Naive thymus-derived CD8-positive, alpha-beta T cell (primary cell): ENCODE results near the gene PFN3. TPM values are rescaled to one million over a fixed set of nuclear protein-coding genes. Genes with fewer than 3 reads are reported as not detected.
"Not testable (repeated sequence)": the region's sequence is repeated elsewhere in the genome, so short reads cannot be mapped to it uniquely, and the experiment has no call there.

ENCODE experiments used
- ATAC-seq, 2 donors: fragments of 150-1000 bp; cut with Tn5 transposase in 1 of 2; sonication (Bioruptor Pico), chemical (Tn5 transposase) in 1 of 2; 1 replicate in 1 of 2; 2 replicates in 1 of 2; pipeline ENCODE4 v1.10.0; 2021; ENCODE audit warnings: mild to moderate bottlenecking in 2 of 2, moderate library complexity in 2 of 2
- POLR2A ChIA-PET: fragments of 350-600 bp; sonication (Branson Sonifier 250); formaldehyde crosslinking; loops from one replicate; lab custom pipeline; 2021; ENCODE audit warnings: antibody characterized with exemption; lab: Charles Lee
- DNase-seq, 10 donors: peaks; one replicate each; pipeline versions ENCODE4 v3.0.0 to v3.0.0-alpha.2; 2020 to 2022
- H3K27ac Mint-ChIP-seq, 10 donors: one replicate each; pipeline ENCODE4 v1.8.0; 2020 to 2022; ENCODE audit warnings: mild to moderate bottlenecking in 10 of 10, mixed read lengths in 10 of 10, moderate library complexity in 4 of 10, inconsistent platforms in 1 of 10
- H3K27me3 Mint-ChIP-seq, 5 donors: one replicate each; pipeline ENCODE4 v1.8.0; 2021 to 2022; ENCODE audit warnings: mixed read lengths in 5 of 5
- H3K36me3 Mint-ChIP-seq, 3 donors: one replicate each; pipeline ENCODE4 v1.8.0; 2020 to 2022; ENCODE audit warnings: mixed read lengths in 3 of 3, mild to moderate bottlenecking in 2 of 3, inconsistent platforms in 1 of 3
- H3K4me1 Mint-ChIP-seq, 4 donors: one replicate each; pipeline ENCODE4 v1.8.0; 2021 to 2022; ENCODE audit warnings: mixed read lengths in 4 of 4
- H3K4me3 Mint-ChIP-seq, 10 donors: one replicate each; pipeline ENCODE4 v1.8.0; 2020 to 2022; ENCODE audit warnings: mild to moderate bottlenecking in 10 of 10, mixed read lengths in 10 of 10, moderate library complexity in 6 of 10, inconsistent platforms in 1 of 10
- H3K9me3 Mint-ChIP-seq, 9 donors: one replicate each; pipeline ENCODE4 v1.8.0; 2020 to 2022; ENCODE audit warnings: mixed read lengths in 9 of 9, mild to moderate bottlenecking in 3 of 9, inconsistent platforms in 1 of 9, moderate library complexity in 1 of 9
- polyA plus RNA-seq, 3 donors: library from polyadenylated mRNA; unstranded; fragments of 300-500 nt; fragmentation: Illumina TruSeq; gene quantifications; one replicate each; pipeline ENCODE4 v1.2.3, GENCODE V29; 2021
- total RNA-seq, 8 experiments: library from RNA in 2 of 8; stranded (reverse) in 2 of 8; gene quantifications; one replicate each; pipeline ENCODE4 v1.2.3 and lab custom pipeline; 2021 to 2026

PFN3 gene
- total and polyA plus RNA-seq, 5 experiments from 2014 or later, result not detected

DNA sequence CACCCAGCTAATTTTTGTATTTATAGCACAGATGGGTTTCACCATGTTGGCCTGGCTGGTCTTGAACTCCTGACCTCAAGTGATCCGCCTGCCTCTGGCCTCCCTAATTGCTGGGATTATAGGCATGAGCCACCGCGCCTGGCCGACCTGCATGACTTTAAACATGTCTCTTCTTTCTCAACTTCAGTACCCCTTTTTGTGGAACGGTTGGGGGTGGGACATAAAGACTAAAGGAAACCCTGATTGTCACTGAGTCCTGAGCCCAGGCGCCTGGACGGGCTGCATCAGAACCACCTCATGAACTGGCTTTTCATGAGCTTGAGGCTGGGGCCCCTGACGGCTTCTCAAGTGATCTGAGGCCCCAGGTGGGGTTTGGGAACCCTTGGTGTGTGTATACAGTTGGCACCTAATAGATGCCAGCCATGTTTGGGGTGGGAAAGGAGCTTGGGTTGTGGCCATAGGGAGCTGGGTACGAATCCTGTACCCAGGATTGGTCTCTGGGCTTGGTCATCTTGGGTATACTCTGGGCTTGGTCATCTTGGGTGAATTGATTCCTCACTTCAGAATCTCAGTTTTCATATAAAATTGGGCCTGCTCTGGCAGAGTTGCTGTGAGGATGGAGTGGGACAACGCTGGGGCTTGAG, 28.2 kb upstream of the PFN3 start:
- H3K36me3 Mint-ChIP-seq, result peaks cover 0 to 31% (median 7%) of the 10 kb centered on the region in 3 donors
- POLR2A ChIA-PET, result interaction anchor here (0.9 to 34.6 kb wide), 10 partner anchors 13 to 296 kb away, joined by 3 to 1530 read pairs (median 6); partner anchors contain the start of genes F12, NSD1 and PRR7
- H3K4me1 Mint-ChIP-seq, result peaks cover 31 to 82% (median 69%) of the 10 kb centered on the region in 4 donors
- DNase-seq, result no peak
- no peaks in the 10 kb centered on the region for H3K27me3 Mint-ChIP-seq
- H3K27ac Mint-ChIP-seq, result peak overlapping the region; percentile 90 to 97 (median 94)
- no peaks in the 10 kb centered on the region for H3K9me3 Mint-ChIP-seq
- ATAC-seq, result no peak
- peak overlapping the region; percentile 82 to 97 (median 92) for H3K4me3 Mint-ChIP-seq

DNA sequence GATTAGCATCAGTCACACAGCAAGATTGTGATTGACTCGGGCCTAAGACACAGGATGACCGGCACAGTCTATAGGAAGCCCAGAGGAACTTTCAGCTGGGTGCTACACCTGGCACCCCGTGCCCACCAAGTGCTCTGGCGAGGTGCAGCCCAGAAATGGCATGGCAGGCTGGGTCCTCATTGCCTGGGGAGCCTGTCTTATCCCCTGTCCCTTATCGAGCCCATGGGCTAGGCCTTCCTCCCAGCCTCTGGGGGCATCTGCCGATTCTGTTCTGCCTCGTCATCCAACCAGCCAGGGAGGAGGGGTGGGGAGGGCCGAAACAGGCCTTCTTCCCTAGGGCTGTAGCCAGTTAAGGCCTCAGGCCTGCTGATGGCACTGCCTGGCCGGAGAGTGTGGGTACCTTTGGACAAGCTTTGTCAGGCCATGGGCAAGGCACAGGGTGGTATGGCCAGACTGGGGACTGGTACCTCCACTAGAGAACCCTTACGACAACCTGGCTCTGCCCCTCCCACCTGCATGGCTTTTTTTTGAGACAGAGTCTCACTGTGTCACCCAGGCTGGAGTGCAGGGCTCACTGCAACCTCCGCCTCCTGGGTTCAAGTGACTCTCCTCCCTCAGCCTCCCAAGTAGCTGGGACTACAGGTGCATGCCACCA, 27.6 kb upstream of the PFN3 start:
- H3K4me1 Mint-ChIP-seq, result peaks cover 30 to 75% (median 63%) of the 10 kb centered on the region in 4 donors
- peak overlapping the region; percentile 90 to 97 (median 94) for H3K27ac Mint-ChIP-seq
- peak overlapping the region; percentile 82 to 97 (median 92) for H3K4me3 Mint-ChIP-seq
- H3K27me3 Mint-ChIP-seq, result no peaks in the 10 kb centered on the region
- POLR2A ChIA-PET, result interaction anchor here (0.5 to 34.6 kb wide), 12 partner anchors 12 to 1909 kb away, joined by 3 to 1530 read pairs (median 5); partner anchors contain the start of genes F12 and PRR7
- no peak for DNase-seq
- H3K9me3 Mint-ChIP-seq, result no peaks in the 10 kb centered on the region
- ATAC-seq, result no peak
- peaks cover 0 to 25% (median 5%) of the 10 kb centered on the region in 3 donors for H3K36me3 Mint-ChIP-seq

DNA sequence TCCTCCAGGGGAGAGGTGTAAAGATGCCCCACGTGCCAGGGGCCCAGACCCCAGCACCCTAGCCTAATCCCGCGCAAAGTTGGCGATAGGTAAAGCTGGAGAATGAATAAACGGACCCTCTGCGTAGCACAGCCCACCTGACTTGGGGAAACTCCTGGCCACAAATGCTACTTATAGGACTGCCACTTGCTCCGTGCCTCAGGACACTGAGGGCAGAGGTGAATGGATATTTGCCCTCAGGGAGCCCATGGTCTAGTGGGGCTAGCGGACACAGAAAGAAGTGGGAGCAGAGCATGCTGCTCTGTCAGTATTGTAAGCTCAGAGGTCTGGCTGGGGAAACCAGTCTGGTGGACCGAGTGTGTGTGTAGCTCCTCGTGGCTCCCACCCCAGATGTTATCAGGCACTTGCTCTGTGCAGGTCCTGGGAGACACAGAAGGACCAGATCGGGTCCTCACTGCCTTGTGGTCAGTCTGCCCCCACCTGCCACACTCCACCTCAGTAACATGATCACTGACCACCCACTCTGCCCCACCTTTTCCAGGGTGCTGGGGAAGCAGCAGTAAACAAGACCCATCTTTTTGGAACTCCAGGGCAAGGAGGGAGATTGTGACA, 26.9 kb upstream of the PFN3 start:
- H3K27me3 Mint-ChIP-seq, result no peaks in the 10 kb centered on the region
- H3K9me3 Mint-ChIP-seq, result no peaks in the 10 kb centered on the region
- peak overlapping the region; percentile 90 to 97 (median 94) for H3K27ac Mint-ChIP-seq
- peak overlapping the region; percentile 82 to 97 (median 92) for H3K4me3 Mint-ChIP-seq
- H3K36me3 Mint-ChIP-seq, result peaks cover 0 to 24% (median 5%) of the 10 kb centered on the region in 3 donors
- no peak for ATAC-seq
- peaks cover 30 to 72% (median 61%) of the 10 kb centered on the region in 4 donors for H3K4me1 Mint-ChIP-seq
- no peak for DNase-seq
- POLR2A ChIA-PET, result interaction anchor here (0.5 to 34.6 kb wide), 14 partner anchors 12 to 1908 kb away, joined by 3 to 1530 read pairs (median 6); partner anchors contain the start of genes F12, LMAN2, NSD1 and PRR7

DNA sequence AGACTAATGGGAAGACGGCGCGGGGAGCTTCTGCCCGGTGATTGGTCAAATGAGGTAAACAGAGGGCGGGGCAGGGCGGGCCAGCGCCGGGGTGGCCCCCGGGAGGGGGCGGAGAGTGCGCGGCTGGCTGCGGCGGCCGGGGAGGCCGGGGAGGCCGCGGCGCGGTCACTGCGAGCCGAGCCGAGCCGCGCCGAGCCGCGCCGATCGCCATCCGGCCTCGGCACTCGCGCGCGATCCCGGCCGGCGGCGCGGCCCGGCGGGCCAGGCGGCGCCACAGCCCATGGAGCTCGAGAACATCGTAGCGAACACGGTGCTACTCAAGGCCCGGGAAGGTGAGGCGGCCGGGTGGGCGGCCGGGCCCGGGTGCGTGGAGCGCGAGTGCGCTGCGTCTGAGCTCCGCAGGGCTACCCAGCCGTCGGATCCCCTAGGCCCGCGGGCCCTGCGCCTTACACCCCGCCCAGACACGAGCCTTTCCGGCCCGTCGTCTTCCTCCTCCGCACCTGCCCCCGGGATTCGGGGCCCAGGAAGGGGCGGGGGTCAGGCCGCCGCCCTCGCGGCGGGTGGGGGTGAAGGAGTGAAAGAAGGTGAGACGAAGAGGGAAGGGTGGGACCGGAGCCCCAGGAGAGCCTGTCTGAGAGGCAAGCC, 26.2 kb upstream of the PFN3 start, which contains the start of gene GRK6:
TSS of gene GRK6 (plus strand) at position 111 of the 645 bp plus-strand sequence. CDS start at position 281, 170 bp downstream.
- no peaks in the 10 kb centered on the region for H3K27me3 Mint-ChIP-seq
- peaks cover 30 to 65% (median 56%) of the 10 kb centered on the region in 4 donors for H3K4me1 Mint-ChIP-seq
- peak within 1 kb of the TSS; percentile 92 to 100 (median 98) for H3K27ac Mint-ChIP-seq
- POLR2A ChIA-PET, result interaction anchor here (0.7 to 34.6 kb wide), 19 partner anchors 8 to 895 kb away, joined by 3 to 1530 read pairs (median 6); partner anchors contain the start of genes F12, LMAN2, NSD1 and PRR7
- DNase-seq, result peak; percentile 58 to 88 (median 67)
- H3K4me3 Mint-ChIP-seq, result peak within 1 kb of the TSS; percentile 82 to 98 (median 94)
- H3K9me3 Mint-ChIP-seq, result no peaks in the 10 kb centered on the region
- peak; percentile 24 to 29 for ATAC-seq
- peaks cover 0 to 20% (median 2%) of the 10 kb centered on the region in 3 donors for H3K36me3 Mint-ChIP-seq

DNA sequence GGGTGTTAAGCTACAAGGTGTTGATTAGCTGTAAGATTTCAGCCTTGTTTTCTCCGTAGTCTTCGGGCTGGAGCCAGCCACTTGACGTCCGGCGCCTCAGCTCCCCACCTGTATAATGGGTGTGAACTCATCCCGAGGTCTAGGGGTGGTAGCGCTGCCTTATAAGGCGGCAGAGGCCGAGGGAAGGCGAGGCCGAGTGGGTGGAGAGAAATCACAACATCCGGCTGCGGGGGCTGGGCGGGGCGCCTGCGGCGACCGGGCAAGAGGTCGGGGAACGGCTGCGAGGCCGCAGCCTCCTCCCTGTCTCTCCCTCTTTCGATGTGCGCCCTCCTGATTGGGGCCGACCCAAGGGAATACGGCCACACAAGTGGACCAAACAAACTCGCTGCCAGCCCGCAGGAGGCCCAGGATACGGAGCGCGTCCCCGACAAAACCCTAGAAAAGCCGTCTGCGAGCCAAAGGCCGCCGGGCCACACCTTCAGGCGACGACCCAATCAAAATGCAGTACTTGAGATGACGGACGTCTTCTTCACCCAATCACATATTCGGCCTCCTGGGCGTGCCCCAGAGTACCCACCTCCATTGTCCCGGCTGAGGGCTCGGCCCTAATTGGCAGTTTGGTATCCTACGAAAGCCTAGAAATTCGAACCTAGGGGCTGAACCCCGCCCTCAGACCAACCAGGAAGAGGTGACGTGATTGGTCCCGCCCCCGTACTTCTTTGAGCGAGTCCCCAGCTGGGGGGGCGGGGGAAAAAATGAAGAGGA, 25.5 kb upstream of the PFN3 start:
- ATAC-seq, result peak; percentile 82 to 84
- no peaks in the 10 kb centered on the region for H3K9me3 Mint-ChIP-seq
- DNase-seq, result peak; percentile 94 to 100 (median 100)
- peak overlapping the region; percentile 92 to 100 (median 98) for H3K27ac Mint-ChIP-seq
- POLR2A ChIA-PET, result interaction anchor here (0.7 to 34.6 kb wide), 18 partner anchors 9 to 895 kb away, joined by 3 to 1530 read pairs (median 6); partner anchors contain the start of genes F12, LMAN2, PRR7 and RGS14
- H3K4me3 Mint-ChIP-seq, result peak overlapping the region; percentile 82 to 98 (median 94)
- peaks cover 28 to 58% (median 49%) of the 10 kb centered on the region in 4 donors for H3K4me1 Mint-ChIP-seq
- H3K36me3 Mint-ChIP-seq, result peaks cover 0 to 15% (median 2%) of the 10 kb centered on the region in 3 donors
- H3K27me3 Mint-ChIP-seq, result no peaks in the 10 kb centered on the region

DNA sequence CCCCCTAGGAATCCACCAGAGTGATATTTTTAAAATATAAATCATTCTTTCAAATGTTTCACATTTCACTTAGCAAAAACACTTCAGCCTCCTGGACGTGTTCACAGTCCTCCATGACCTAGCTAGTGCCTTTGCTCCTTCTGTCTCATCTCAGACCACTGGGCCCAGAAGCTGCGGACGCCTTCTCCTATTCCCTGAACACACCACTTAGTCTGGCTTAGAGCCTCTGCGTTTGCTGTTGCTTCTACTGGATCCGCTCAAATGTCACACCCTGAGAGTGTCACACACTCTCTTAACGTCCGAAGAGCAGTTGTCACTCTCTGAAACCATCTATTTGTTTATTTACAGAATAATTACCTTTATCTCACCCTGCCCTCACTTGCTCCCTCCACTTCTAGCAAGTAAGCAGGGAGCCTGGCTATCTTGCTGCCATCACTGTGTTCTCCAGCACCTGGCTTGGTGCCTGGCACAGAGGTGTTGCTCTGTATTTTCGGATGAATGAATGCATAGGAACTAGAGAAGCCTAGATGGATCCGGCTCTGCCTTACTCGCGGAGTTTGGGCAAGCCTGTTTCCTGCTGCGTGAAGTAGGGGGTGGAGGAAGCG, 24.8 kb upstream of the PFN3 start:
- DNase-seq (no peak), ATAC-seq (peak in 1 of 2 donors; percentile 4)
- H3K4me1 Mint-ChIP-seq, result peaks cover 22 to 51% (median 42%) of the 10 kb centered on the region in 4 donors
- H3K36me3 Mint-ChIP-seq, result peaks cover 0 to 13% (median under 1%) of the 10 kb centered on the region in 3 donors
- peak overlapping the region; percentile 82 to 98 (median 94) for H3K4me3 Mint-ChIP-seq
- H3K27ac Mint-ChIP-seq, result peak overlapping the region; percentile 92 to 100 (median 98)
- no peaks in the 10 kb centered on the region for H3K9me3 Mint-ChIP-seq
- no peaks in the 10 kb centered on the region for H3K27me3 Mint-ChIP-seq
- POLR2A ChIA-PET, result interaction anchor here (0.7 to 34.6 kb wide), 11 partner anchors 9 to 71 kb away, joined by 3 to 1530 read pairs (median 15); partner anchors contain the start of genes F12, PRR7 and RGS14

DNA sequence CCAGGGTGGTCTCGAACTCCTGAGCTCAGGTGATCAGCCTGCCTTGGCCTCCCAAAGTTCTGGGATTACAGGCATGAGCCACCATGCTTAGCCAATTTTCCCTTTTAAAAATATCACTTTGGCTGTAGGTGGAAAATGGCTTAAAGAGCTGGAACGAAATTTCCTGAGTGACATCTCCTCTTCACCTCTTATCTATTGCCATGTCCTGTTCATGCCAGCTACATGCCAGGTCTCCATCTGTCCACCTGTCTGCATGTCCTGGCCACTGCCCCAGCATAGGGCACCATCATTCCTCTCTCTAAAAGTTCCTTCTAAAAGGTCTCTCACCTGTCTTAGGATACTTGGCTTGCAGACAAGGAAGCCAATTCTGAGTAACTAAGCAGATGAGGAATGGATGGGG, 23.2 kb upstream of the PFN3 start:
- Mint-ChIP-seq H3K4me3 (no peak overlapping the region), H3K36me3 (peaks cover 0 to 4% (median 0%) of the 10 kb centered on the region in 3 donors), H3K27ac (peak overlapping the region in 1 of 10 donors; percentile 31), H3K4me1 (peaks cover 11 to 35% (median 27%) of the 10 kb centered on the region in 4 donors), H3K27me3 (no peaks in the 10 kb centered on the region), H3K9me3 (no peaks in the 10 kb centered on the region)
- POLR2A ChIA-PET, result interaction anchor here (1.1 to 34.6 kb wide), 6 partner anchors 8 to 48 kb away, joined by 3 to 1530 read pairs (median 10); partner anchors contain the start of genes F12 and PRR7
- DNase-seq (no peak), ATAC-seq (no peak)

DNA sequence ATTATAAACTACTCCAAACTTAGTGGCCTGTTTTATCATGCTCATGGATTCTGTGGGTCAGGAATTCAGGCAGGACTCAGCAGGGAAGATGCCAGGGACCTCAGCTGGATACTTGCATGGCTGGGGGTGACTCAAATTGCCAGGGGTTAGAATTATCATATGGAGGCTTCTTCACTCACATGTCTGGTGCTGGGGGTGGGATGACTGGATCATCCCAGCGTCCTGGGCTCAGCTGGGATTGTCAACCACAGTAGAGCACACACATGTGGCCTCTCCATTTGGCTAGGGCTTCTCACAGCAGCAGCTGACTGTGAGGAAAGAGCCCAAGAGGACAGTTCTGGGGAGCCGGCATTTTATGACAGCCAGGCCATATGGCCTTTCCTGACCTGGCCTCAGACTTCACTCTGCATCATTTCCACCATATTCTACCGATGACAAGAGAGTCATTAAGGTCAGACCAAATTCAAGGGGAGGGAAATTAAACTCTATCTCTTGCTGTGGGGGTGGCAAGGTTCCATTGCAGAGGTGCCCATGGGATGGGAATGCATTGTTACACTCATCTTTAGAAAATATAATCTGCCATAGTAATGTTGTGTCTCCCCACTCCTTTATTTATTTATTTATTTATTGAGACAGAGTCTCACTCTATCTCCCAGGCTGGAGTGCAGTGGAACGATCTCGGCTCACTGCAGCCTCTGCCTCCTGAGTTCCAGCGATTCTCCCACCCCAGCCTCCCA, 20.8 kb upstream of the PFN3 start:
- no peaks in the 10 kb centered on the region for H3K36me3 Mint-ChIP-seq
- H3K4me1 Mint-ChIP-seq, result peaks cover 7 to 26% (median 21%) of the 10 kb centered on the region in 4 donors
- no peak for ATAC-seq
- POLR2A ChIA-PET, result interaction anchor here (13.6 to 34.6 kb wide), 2 partner anchors 15 to 27 kb away, joined by 285 to 1530 read pairs; partner anchors contain the start of genes F12 and PRR7
- H3K9me3 Mint-ChIP-seq, result no peaks in the 10 kb centered on the region
- no peak for DNase-seq
- H3K4me3 Mint-ChIP-seq, result no peak overlapping the region
- H3K27me3 Mint-ChIP-seq, result no peaks in the 10 kb centered on the region
- peak overlapping the region in 1 of 10 donors; percentile 18 for H3K27ac Mint-ChIP-seq

DNA sequence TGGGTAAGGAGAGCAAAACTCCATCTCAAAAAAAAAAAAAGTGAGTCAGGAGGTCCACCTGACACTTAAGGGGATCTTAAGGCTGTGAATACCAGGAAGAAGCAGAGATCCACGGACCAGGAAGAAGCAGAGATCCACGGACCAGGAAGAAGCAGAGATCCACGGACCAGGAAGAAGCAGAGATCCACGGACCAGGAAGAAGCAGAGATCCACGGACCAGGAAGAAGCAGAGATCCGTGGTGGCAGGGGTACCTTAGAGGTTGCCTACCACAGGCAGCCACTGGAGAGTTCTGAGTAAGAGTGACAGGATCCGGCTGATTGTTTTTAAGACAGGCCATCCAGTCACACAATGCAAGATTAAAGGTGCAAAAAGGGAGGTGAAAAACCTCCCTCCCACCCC, 20.0 kb upstream of the PFN3 start:
- H3K4me1 Mint-ChIP-seq, result peaks cover 4 to 23% (median 17%) of the 10 kb centered on the region in 4 donors
- not testable (repeated sequence) for H3K4me3 Mint-ChIP-seq, DNase-seq, H3K27ac Mint-ChIP-seq, ATAC-seq, H3K27me3 Mint-ChIP-seq, H3K36me3 Mint-ChIP-seq, H3K9me3 Mint-ChIP-seq
- POLR2A ChIA-PET, result interaction anchor here (34.6 kb wide), 1 partner anchor 28 kb away, joined by 1530 read pairs; the partner anchor contains the start of gene PRR7

DNA sequence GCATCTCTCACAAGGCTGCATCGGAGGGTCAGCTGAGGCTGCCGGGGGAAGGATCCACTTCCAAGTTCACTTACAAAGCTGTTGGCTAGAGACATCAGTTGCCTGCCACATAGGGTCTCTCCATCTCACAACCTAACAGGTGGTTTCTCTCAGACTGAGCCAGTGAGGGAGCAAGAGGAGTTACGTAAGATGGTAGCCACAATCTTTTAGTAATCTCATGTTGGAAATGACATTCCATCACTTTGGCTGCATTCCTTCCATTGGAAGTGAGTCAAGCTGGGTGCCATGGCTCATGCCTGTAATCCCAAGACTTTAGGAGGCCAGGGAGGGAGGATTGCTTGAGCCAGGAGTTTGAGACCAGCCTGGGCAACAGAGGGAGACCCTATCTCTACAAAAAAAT, 18.6 kb upstream of the PFN3 start:
- H3K9me3 Mint-ChIP-seq, result no peaks in the 10 kb centered on the region
- no peak overlapping the region for H3K27ac Mint-ChIP-seq
- H3K27me3 Mint-ChIP-seq, result no peaks in the 10 kb centered on the region
- ATAC-seq (no peak), DNase-seq (no peak)
- H3K4me3 Mint-ChIP-seq, result no peak overlapping the region
- no peaks in the 10 kb centered on the region for H3K36me3 Mint-ChIP-seq
- peaks cover 4 to 19% (median 15%) of the 10 kb centered on the region in 4 donors for H3K4me1 Mint-ChIP-seq
- POLR2A ChIA-PET, result interaction anchor here (34.6 kb wide), 1 partner anchor 29 kb away, joined by 1530 read pairs; the partner anchor contains the start of gene PRR7
